HEK293T (cell line): ENCODE results near the gene PCDHA10.

Source experiments
- CTCF ChIA-PET: fragments of 350-600 bp; formaldehyde crosslinking; extraction: SDS; loops from one replicate; lab custom pipeline; 2021; ENCODE audit warnings: antibody characterized with exemption, inconsistent platforms; lab: Yijun Ruan, JAX
- POLR2A ChIA-PET: fragments of 350-600 bp; formaldehyde crosslinking; extraction: SDS; loops from one replicate; lab custom pipeline; 2020; ENCODE audit warnings: antibody characterized with exemption, inconsistent platforms; lab: Yijun Ruan, JAX
- DNase-seq: peaks from one replicate; pipeline ENCODE4 v3.0.0; 2012; ENCODE audit warnings: mixed read lengths; ENCODE audit errors: extremely low spot score
- ARNT ChIP-seq: fragments of 450-650 bp; IDR thresholded peaks from 2 replicates; pipeline ENCODE4 v1.6.1; 2017; ENCODE audit warnings: mild to moderate bottlenecking
- BHLHE40 ChIP-seq: fragments of 450-650 bp; IDR thresholded peaks from 2 replicates; pipeline ENCODE4 v1.6.1; 2016; ENCODE audit warnings: mild to moderate bottlenecking, moderate library complexity, borderline replicate concordance
- CTBP1 ChIP-seq: fragments of 450-650 bp; IDR thresholded peaks from 2 replicates; pipeline ENCODE4 v1.6.1; 2016; ENCODE audit warnings: borderline replicate concordance
- ELF4 ChIP-seq: fragments of 450-650 bp; IDR thresholded peaks from 2 replicates; pipeline ENCODE4 v1.6.1; 2017; ENCODE audit warnings: antibody characterized with exemption
- FOXA1 ChIP-seq: fragments of 450-650 bp; IDR thresholded peaks from 2 replicates; pipeline ENCODE4 v1.6.1; 2016; ENCODE audit warnings: mild to moderate bottlenecking
- FOXK2 ChIP-seq: fragments of 450-650 bp; IDR thresholded peaks from 2 replicates; pipeline ENCODE4 v1.6.1; 2016; ENCODE audit warnings: mild to moderate bottlenecking
- FOXM1 ChIP-seq: fragments of 450-650 bp; IDR thresholded peaks from 2 replicates; pipeline ENCODE4 v1.6.1; 2017; ENCODE audit warnings: mild to moderate bottlenecking, borderline replicate concordance
- HDGF ChIP-seq: fragments of 450-650 bp; IDR thresholded peaks from 2 replicates; pipeline ENCODE4 v1.6.1; 2017; ENCODE audit warnings: antibody characterized with exemption, borderline replicate concordance
- L3MBTL2 ChIP-seq: fragments of 450-650 bp; conservative IDR thresholded peaks from 2 replicates; pipeline ENCODE4 v1.6.1; 2016; ENCODE audit warnings: mild to moderate bottlenecking
- LEF1 ChIP-seq: fragments of 450-650 bp; IDR thresholded peaks from 2 replicates; pipeline ENCODE4 v1.6.1; 2017; ENCODE audit warnings: mild to moderate bottlenecking, borderline replicate concordance
- NFRKB ChIP-seq: fragments of 450-650 bp; IDR thresholded peaks from 2 replicates; pipeline ENCODE4 v1.6.1; 2016; ENCODE audit warnings: mild to moderate bottlenecking, moderate library complexity
- SP1 ChIP-seq: fragments of 450-650 bp; IDR thresholded peaks from 2 replicates; pipeline ENCODE4 v1.6.1; 2017
- SUZ12 ChIP-seq: fragments of 450-650 bp; IDR thresholded peaks from 2 replicates; pipeline ENCODE4 v1.6.1; 2016; ENCODE audit warnings: mild to moderate bottlenecking
- TARDBP ChIP-seq: fragments of 450-650 bp; IDR thresholded peaks from 2 replicates; pipeline ENCODE4 v1.6.1; 2016
- ZNF384 ChIP-seq: fragments of 450-650 bp; IDR thresholded peaks from 2 replicates; pipeline ENCODE4 v1.6.1; 2016
- TF ChIP-seq, protein P1 (sequence below): fragments of 450-650 bp; IDR thresholded peaks from 2 replicates; pipeline ENCODE4 v1.6.1; 2016

The PCDHA10 gene

DNA sequence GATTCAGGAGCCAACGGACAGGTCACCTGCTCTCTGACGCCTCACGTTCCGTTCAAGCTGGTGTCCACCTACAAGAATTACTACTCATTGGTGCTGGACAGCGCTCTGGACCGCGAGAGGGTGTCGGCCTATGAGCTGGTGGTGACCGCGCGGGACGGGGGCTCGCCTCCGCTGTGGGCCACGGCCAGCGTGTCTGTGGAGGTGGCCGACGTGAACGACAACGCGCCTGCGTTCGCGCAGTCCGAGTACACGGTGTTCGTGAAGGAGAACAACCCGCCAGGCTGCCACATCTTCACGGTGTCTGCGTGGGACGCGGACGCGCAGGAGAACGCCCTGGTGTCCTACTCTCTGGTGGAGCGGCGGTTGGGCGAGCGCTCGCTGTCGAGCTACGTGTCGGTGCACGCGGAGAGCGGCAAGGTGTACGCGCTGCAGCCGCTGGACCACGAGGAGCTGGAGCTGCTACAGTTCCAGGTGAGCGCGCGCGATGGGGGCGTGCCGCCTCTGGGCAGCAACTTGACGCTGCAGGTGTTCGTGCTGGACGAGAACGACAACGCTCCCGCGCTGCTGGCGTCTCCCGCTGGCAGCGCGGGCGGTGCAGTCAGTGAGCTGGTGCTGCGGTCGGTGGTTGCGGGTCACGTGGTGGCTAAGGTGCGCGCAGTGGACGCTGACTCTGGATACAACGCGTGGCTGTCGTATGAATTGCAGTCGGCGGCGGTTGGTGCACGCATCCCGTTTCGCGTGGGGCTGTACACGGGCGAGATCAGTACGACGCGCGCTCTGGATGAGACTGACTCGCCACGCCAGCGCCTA is 1.7 kb downstream of the PCDHA10 start:
- DNase-seq, result no peak
- TF ChIP-seq ARNT, result no peak
- TF ChIP-seq SUZ12, result no peak
- no peak for TF ChIP-seq CTBP1
- no peak for TF ChIP-seq TARDBP
- no peak for TF ChIP-seq SP1
- no peak for TF ChIP-seq LEF1
- no peak for TF ChIP-seq ZNF384
- TF ChIP-seq FOXM1, result no peak
- no peak for TF ChIP-seq FOXK2
- no peak for TF ChIP-seq FOXA1
- no peak for TF ChIP-seq ELF4
- no peak for TF ChIP-seq BHLHE40
- TF ChIP-seq, protein P1, sequence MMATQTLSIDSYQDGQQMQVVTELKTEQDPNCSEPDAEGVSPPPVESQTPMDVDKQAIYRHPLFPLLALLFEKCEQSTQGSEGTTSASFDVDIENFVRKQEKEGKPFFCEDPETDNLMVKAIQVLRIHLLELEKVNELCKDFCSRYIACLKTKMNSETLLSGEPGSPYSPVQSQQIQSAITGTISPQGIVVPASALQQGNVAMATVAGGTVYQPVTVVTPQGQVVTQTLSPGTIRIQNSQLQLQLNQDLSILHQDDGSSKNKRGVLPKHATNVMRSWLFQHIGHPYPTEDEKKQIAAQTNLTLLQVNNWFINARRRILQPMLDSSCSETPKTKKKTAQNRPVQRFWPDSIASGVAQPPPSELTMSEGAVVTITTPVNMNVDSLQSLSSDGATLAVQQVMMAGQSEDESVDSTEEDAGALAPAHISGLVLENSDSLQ, result no peak
- TF ChIP-seq NFRKB, result no peak
- no peak for TF ChIP-seq HDGF
- TF ChIP-seq L3MBTL2, result no peak
- ChIA-PET CTCF (interaction anchor here (1.8 to 2.0 kb wide), 2 partner anchors 8 to 183 kb away, joined by 7 to 26 read pairs; no protein-coding TSS in a partner anchor), POLR2A (no interaction called here)

DNA sequence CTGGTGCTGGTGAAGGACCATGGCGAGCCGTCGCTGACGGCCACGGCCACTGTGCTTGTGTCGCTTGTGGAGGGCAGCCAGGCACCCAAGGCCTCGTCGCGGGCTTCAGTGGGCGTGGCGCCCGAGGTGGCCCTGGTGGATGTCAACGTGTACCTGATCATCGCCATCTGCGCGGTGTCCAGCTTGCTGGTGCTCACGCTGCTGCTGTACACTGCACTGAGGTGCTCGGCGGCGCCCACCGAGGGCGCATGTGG is 2.2 kb downstream of the PCDHA10 start:
- ChIA-PET POLR2A (no interaction called here), CTCF (no interaction called here)
- DNase-seq, result no peak
- TF ChIP-seq L3MBTL2 (no peak), SUZ12 (no peak), FOXK2 (no peak), BHLHE40 (no peak), SP1 (no peak)

DNA sequence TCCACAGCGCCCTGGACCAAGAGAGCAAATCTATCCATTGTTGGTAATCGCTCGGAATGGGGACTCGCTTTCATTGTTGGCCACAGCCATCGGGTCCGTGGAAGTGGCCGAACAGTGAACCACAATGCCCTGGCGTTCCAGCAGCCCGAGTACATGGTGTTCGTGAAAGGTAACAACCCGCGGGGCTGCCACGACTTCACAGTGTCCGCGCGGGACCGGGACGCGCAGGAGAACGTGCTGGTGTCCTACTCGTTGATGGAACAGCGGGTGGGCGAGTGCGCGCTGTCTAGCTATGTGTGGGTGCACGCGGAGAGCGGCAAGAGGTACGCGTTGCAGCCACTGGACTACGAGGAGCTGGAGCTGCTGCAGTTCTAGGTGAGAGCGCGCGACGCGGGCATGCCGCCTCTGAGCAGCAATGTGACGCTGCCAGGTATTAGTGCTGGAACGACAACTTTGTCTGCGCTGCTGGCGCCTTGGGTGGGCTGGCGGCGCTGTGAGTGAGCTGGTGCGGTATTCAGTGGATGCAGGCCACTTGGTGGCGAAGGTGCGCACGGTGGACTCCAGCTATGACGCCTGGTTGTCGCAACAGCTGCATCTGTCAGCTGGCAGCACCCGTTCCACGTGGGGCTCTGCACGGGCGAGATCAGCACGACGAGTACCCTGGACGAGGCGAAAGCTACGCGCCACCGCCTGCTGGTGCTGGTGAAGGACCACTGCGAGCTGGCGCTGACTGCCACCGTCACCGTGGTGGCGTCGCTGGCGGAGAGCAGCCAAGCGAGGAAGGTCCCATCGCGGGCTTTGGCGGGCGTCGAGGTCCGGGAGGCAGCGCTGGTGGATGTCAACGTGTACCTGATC is 7.0 kb downstream of the PCDHA10 start:
- CTCF ChIA-PET, result no interaction called here
- no peak for TF ChIP-seq LEF1
- TF ChIP-seq ZNF384, result no peak
- TF ChIP-seq SUZ12, result no peak
- TF ChIP-seq BHLHE40, result no peak
- TF ChIP-seq L3MBTL2, result no peak
- no peak for TF ChIP-seq HDGF
- TF ChIP-seq, protein P1, result no peak
- TF ChIP-seq TARDBP, result no peak
- no peak for TF ChIP-seq ARNT
- no peak for TF ChIP-seq FOXK2
- POLR2A ChIA-PET, result no interaction called here
- DNase-seq, result no peak

DNA sequence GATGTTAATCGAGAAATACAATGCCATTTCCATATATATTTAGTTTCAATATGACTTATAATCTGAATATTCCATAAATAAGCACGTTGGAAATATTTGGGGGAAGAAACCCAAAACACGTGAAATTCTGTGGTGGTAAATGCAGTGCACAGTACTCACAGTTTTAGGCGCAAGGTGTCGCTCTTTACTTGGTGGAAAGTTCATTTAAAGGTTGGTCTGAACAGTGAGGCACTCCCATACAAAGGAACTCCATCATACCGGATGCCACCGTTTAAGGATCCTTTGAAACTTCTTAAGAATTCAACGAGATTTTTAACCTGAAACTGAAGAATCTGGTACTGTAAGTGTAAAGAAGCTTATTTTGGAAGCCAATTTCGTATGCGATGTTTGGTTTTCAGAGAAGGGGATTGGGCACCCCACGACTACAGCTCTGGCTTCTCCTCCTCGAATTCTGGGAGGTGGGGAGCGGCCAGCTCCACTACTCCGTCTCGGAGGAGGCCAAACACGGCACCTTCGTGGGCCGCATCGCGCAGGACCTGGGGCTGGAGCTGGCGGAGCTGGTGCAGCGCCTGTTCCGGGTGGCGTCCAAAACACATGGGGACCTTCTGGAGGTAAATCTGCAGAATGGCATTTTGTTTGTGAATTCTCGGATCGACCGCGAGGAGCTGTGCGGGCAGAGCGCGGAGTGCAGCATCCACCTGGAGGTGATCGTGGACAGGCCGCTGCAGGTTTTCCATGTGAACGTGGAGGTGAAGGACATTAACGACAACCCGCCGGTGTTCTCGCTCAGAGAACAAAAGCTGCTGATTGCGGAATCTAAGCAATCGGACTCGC is 13.2 kb downstream of the PCDHA10 start, which contains the start of gene PCDHA11:
TSS of gene PCDHA11 (plus strand) at position 237 of the 834 bp plus-strand sequence. CDS start at position 384, 147 bp downstream.
- TF ChIP-seq L3MBTL2 (0 out of 2 replicates have a peak, but pooled peaks have one; percentile 24), BHLHE40 (no peak)
- DNase-seq, result peak; percentile 52
- ChIA-PET CTCF (interaction anchor here (0.6 to 2.3 kb wide), 20 partner anchors 8 to 311 kb away, joined by 3 to 80 read pairs (median 5); partner anchors contain the start of genes PCDHA1, PCDHA10, PCDHA8 and PCDHAC1), POLR2A (interaction anchor here (1.3 to 1.4 kb wide), 2 partner anchors 58 to 171 kb away, joined by 4 to 33 read pairs; no protein-coding TSS in a partner anchor)

DNA sequence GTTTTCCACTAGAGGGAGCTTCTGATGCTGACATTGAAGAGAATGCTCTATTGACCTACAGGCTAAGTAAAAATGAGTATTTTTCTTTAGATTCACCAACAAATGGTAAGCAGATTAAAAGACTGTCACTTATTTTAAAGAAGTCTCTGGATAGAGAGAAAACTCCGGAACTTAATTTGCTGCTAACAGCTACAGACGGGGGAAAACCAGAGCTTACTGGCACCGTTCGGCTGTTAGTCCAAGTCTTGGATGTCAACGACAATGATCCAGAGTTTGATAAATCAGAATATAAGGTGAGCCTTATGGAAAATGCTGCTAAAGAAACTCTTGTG is 13.8 kb downstream of the PCDHA10 start:
- no peak for DNase-seq
- TF ChIP-seq HDGF (no peak), BHLHE40 (no peak), NFRKB (no peak), FOXM1 (no peak), ARNT (no peak)
- POLR2A ChIA-PET, result interaction anchor here (1.3 to 1.4 kb wide), 2 partner anchors 57 to 171 kb away, joined by 4 to 33 read pairs; no protein-coding TSS in a partner anchor
- CTCF ChIA-PET, result interaction anchor here (0.6 to 2.3 kb wide), 20 partner anchors 8 to 312 kb away, joined by 3 to 80 read pairs (median 5); partner anchors contain the start of genes PCDHA1, PCDHA10, PCDHA8 and PCDHAC1
